Measurements from ENCODE around the gene TMEM229B.

Gene TMEM229B

DNA sequence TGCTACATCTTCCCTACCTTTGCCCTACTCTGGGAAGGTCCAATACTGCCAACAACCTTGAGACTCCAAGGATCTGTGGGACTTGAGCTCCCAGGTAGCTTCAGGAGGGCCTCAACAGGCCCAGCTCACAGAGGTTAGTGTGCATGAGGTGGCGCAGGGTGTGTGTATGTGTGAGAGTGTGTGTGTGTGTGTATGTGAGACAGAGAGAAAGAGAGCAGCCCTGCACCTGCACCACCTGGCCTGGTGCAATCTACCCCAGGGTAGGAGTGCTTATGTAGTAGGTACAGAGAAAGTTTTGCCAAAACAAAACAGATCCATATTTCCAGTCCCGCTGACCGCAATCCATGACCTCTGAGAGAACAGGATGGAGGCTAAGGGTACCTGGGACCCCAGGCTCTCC is 24.6 kb downstream of the TMEM229B start:
- no peak overlapping the region for H3K27ac ChIP-seq (ENCODE audit: low read length)
- H3K9ac ChIP-seq (ENCODE audit: low read length): no peak overlapping the region
- no peaks in the 10 kb centered on the region for H4K20me1 ChIP-seq (ENCODE audit: insufficient read depth, low read length)
- H3K9me3 ChIP-seq (ENCODE audit: insufficient read depth, low read length): no peaks in the 10 kb centered on the region
- H3K4me2 ChIP-seq (ENCODE audit: low read length): no peak overlapping the region
- no peak overlapping the region for H2AFZ ChIP-seq (ENCODE audit: low read depth, low read length)
- TF ChIP-seq EZH2phosphoT487 (IDR thresholded peaks at IDR 0.05; ENCODE audit: low read depth): no peak
- TF ChIP-seq, protein P1, sequence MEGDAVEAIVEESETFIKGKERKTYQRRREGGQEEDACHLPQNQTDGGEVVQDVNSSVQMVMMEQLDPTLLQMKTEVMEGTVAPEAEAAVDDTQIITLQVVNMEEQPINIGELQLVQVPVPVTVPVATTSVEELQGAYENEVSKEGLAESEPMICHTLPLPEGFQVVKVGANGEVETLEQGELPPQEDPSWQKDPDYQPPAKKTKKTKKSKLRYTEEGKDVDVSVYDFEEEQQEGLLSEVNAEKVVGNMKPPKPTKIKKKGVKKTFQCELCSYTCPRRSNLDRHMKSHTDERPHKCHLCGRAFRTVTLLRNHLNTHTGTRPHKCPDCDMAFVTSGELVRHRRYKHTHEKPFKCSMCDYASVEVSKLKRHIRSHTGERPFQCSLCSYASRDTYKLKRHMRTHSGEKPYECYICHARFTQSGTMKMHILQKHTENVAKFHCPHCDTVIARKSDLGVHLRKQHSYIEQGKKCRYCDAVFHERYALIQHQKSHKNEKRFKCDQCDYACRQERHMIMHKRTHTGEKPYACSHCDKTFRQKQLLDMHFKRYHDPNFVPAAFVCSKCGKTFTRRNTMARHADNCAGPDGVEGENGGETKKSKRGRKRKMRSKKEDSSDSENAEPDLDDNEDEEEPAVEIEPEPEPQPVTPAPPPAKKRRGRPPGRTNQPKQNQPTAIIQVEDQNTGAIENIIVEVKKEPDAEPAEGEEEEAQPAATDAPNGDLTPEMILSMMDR (IDR thresholded peaks at IDR 0.05; ENCODE audit: low read depth, low read length): no peak
- H3K79me2 ChIP-seq (ENCODE audit: low read length): no peaks in the 10 kb centered on the region
- H3K4me1 ChIP-seq (ENCODE audit: low read length): peaks cover 8% of the 10 kb centered on the region
- no peak overlapping the region for H3K4me3 ChIP-seq (ENCODE audit: low read length)
- peaks cover 42% of the 10 kb centered on the region for H3K27me3 ChIP-seq (ENCODE audit: low read depth, low read length)
- no peaks in the 10 kb centered on the region for H3K36me3 ChIP-seq (replicated peaks; ENCODE audit: low read depth, low read length)

DNA sequence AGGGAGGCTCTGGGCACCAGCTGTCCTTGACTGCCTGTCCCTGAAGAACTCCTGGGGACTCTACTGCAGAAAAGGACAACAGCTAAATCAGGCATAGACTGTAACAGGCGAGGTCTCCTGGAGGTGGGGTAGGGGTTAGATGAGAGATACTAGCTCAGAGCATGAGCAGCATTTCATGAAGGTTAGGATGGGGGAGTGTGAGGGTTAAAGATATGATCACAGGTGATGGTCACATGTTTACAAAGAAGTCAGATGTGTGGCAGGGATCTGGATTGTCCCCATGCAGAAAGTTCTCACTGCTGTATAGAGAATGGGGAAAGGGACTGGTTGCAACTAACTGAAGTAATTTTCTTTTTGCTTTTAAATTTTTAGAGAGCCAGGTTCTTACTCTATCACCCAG is 26.5 kb downstream of the TMEM229B start:
- Histone ChIP-seq H3K4me1 (ENCODE audit: low read length) (peaks cover 8% of the 10 kb centered on the region), H3K4me2 (ENCODE audit: low read length) (no peak overlapping the region), H3K79me2 (ENCODE audit: low read length) (no peaks in the 10 kb centered on the region), H2AFZ (ENCODE audit: low read depth, low read length) (no peak overlapping the region), H3K27me3 (ENCODE audit: low read depth, low read length) (peaks cover 54% of the 10 kb centered on the region), H4K20me1 (ENCODE audit: insufficient read depth, low read length) (no peaks in the 10 kb centered on the region), H3K36me3 (replicated peaks; ENCODE audit: low read depth, low read length) (no peaks in the 10 kb centered on the region), H3K4me3 (ENCODE audit: low read length) (no peak overlapping the region), H3K9me3 (ENCODE audit: insufficient read depth, low read length) (no peaks in the 10 kb centered on the region), H3K27ac (ENCODE audit: low read length) (no peak overlapping the region), H3K9ac (ENCODE audit: low read length) (no peak overlapping the region)
- no peak for TF ChIP-seq EZH2phosphoT487 (IDR thresholded peaks at IDR 0.05; ENCODE audit: low read depth)
- TF ChIP-seq, protein P1 (IDR thresholded peaks at IDR 0.05; ENCODE audit: low read depth, low read length): no peak

DNA sequence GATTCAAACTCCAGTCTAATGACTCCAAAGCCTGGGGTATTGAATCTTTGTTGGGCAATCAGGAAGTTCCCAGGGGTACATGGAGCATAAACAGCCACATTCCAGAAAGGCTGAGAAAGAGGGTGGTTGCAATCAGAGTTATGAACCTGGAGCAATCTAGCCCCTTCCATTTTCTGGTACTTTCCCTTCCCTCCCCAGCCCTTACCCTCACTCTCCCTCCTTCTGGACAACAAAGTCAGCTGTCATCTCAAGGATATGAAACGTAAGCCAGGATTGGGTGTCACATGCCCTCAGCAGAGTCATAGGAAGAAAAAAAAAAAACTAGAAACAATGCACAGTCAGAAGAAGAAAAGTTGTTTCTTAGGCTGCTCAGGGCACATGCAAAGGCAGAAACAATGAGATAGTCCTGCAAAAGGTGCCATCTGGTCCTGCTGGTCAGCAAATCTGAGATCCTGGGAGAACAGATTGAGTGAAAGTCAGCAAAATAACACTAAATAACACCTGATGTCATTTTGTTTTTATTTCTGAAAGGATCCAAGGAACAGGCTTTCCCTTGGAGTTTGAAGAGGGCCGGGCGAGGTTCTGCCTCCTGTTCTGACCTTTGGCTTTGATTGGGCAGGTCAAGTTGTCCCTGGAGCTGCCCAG is 27.1 kb downstream of the TMEM229B start:
- Histone ChIP-seq H3K9ac (ENCODE audit: low read length) (no peak overlapping the region), H3K4me1 (ENCODE audit: low read length) (peaks cover 8% of the 10 kb centered on the region), H3K79me2 (ENCODE audit: low read length) (no peaks in the 10 kb centered on the region), H3K27me3 (ENCODE audit: low read depth, low read length) (peaks cover 58% of the 10 kb centered on the region), H3K36me3 (replicated peaks; ENCODE audit: low read depth, low read length) (no peaks in the 10 kb centered on the region), H3K9me3 (ENCODE audit: insufficient read depth, low read length) (no peaks in the 10 kb centered on the region), H3K4me3 (ENCODE audit: low read length) (no peak overlapping the region), H3K4me2 (ENCODE audit: low read length) (no peak overlapping the region), H2AFZ (ENCODE audit: low read depth, low read length) (no peak overlapping the region), H3K27ac (ENCODE audit: low read length) (no peak overlapping the region), H4K20me1 (ENCODE audit: insufficient read depth, low read length) (no peaks in the 10 kb centered on the region)
- TF ChIP-seq, protein P1 (IDR thresholded peaks at IDR 0.05; ENCODE audit: low read depth, low read length): no peak
- TF ChIP-seq EZH2phosphoT487 (IDR thresholded peaks at IDR 0.05; ENCODE audit: low read depth): no peak

DNA sequence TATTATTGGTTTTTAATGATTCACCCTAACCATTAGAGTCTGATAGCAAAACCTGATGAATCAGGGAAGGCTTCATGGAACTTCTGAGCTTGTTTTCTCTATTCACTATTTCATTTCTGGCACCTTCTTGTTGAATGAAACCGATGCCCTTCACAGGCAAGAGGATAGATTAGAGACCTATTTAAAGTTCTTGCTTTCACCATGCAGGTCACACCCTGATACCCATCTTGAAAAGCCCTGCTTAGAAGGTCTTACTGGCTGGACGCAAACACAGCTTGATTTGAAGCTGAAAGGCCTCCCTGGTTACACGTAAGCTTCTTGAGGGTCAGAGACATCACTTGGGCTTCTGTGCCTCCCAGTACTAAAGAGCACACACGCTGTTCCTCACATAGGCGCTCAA is 29.2 kb downstream of the TMEM229B start:
- no peaks in the 10 kb centered on the region for H4K20me1 ChIP-seq (ENCODE audit: insufficient read depth, low read length)
- H3K4me3 ChIP-seq (ENCODE audit: low read length): no peak overlapping the region
- H3K9me3 ChIP-seq (ENCODE audit: insufficient read depth, low read length): no peaks in the 10 kb centered on the region
- H3K79me2 ChIP-seq (ENCODE audit: low read length): no peaks in the 10 kb centered on the region
- H3K36me3 ChIP-seq (replicated peaks; ENCODE audit: low read depth, low read length): no peaks in the 10 kb centered on the region
- no peak overlapping the region for H3K9ac ChIP-seq (ENCODE audit: low read length)
- no peak overlapping the region for H3K27ac ChIP-seq (ENCODE audit: low read length)
- no peak overlapping the region for H3K4me2 ChIP-seq (ENCODE audit: low read length)
- TF ChIP-seq EZH2phosphoT487 (IDR thresholded peaks at IDR 0.05; ENCODE audit: low read depth): no peak
- TF ChIP-seq, protein P1 (IDR thresholded peaks at IDR 0.05; ENCODE audit: low read depth, low read length): no peak
- peaks cover 56% of the 10 kb centered on the region for H3K27me3 ChIP-seq (ENCODE audit: low read depth, low read length)
- peaks cover 8% of the 10 kb centered on the region for H3K4me1 ChIP-seq (ENCODE audit: low read length)
- no peak overlapping the region for H2AFZ ChIP-seq (ENCODE audit: low read depth, low read length)

Data from OCI-LY3 (cell line).